Panc1 (cell line): ENCODE measurements around the gene PRR35. TPM values are rescaled to one million over a fixed set of nuclear protein-coding genes. Genes with fewer than 3 reads are reported as not detected.

ENCODE experiments used
- ATAC-seq: fragments of 200-7000 bp; cut with Tn5 transposase; 2 replicates; pipeline ENCODE4 v1.9.1; 2020; ENCODE audit warnings: mild to moderate bottlenecking, moderate library complexity
- BruUV-seq: library from RNA; stranded (reverse); fragments of 400-500 nt; replicated peaks from 2 replicates; lab custom pipeline; 2021; lab: Mats Ljungman, UMichigan
- CTCF ChIA-PET: fragments of 300-600 bp; sonication (Branson Sonifier 250); formaldehyde crosslinking; loops from one replicate; lab custom pipeline; 2022; ENCODE audit warnings: antibody characterized with exemption; lab: Charles Lee
- POLR2A ChIA-PET: fragments of 300-600 bp; sonication (Branson Sonifier 250); formaldehyde crosslinking; loops from one replicate; lab custom pipeline; 2022; ENCODE audit warnings: antibody characterized with exemption; lab: Charles Lee
- DNase-seq: peaks from one replicate; pipeline ENCODE4 v3.0.0-alpha.2; 2010; ENCODE audit warnings: low read depth, low spot score
- H3K27ac ChIP-seq: 2 replicates; pipeline ENCODE4 v1.5.1; 2011; ENCODE audit warnings: mild to moderate bottlenecking, low read length, inconsistent platforms
- H3K27me3 ChIP-seq: fragments of 200-500 bp; sonication (Bioruptor generic); 2 replicates; pipeline ENCODE4 v1.6.0; 2014; ENCODE audit warnings: low read length, inconsistent platforms; ENCODE audit not compliant: control insufficient read depth, insufficient read depth
- H3K36me3 ChIP-seq: fragments of 200-500 bp; sonication (Bioruptor generic); 2 replicates; pipeline ENCODE4 v1.5.1; 2014; ENCODE audit warnings: inconsistent platforms, mild to moderate bottlenecking, low read length, moderate library complexity; ENCODE audit not compliant: control insufficient read depth, insufficient read depth
- H3K4me1 ChIP-seq: 2 replicates; pipeline ENCODE4 v1.5.1; 2011; ENCODE audit warnings: inconsistent platforms, mild to moderate bottlenecking, low read length, moderate library complexity; ENCODE audit not compliant: control insufficient read depth, insufficient read depth
- H3K4me3 ChIP-seq, 2 experiments: 2 replicates each; pipeline ENCODE4 v1.5.1; 2011 to 2012; ENCODE audit warnings: low read depth in 2 of 2, low read length in 2 of 2, mild to moderate bottlenecking in 2 of 2, inconsistent platforms in 1 of 2, moderate library complexity in 1 of 2
- H3K9me3 ChIP-seq: fragments of 200-500 bp; sonication (Bioruptor generic); 2 replicates; pipeline ENCODE4 v1.5.1; 2014; ENCODE audit warnings: low read depth, mild to moderate bottlenecking, inconsistent platforms, low read length, moderate library complexity; ENCODE audit not compliant: control insufficient read depth, insufficient read depth
- CTCF ChIP-seq: fragments of 450-650 bp; IDR thresholded peaks from 2 replicates; pipeline ENCODE4 v1.5.1; 2017; ENCODE audit warnings: mild to moderate bottlenecking
- POLR2AphosphoS5 ChIP-seq: IDR thresholded peaks from 2 replicates; pipeline ENCODE4 v1.6.1; 2012; ENCODE audit warnings: mild to moderate bottlenecking, low read depth, low read length, moderate library complexity
- REST ChIP-seq, 2 experiments: IDR thresholded peaks; 2 replicates each; pipeline ENCODE4 v1.6.1; 2011 to 2012; ENCODE audit warnings: low read depth in 2 of 2, control low read depth in 1 of 2, low read length in 1 of 2, mild to moderate bottlenecking in 1 of 2, moderate library complexity in 1 of 2; ENCODE audit not compliant: insufficient read depth in 1 of 2
- SIN3A ChIP-seq: IDR thresholded peaks from 2 replicates; pipeline ENCODE4 v1.6.1; 2012; ENCODE audit warnings: low read depth, mild to moderate bottlenecking, low read length, moderate library complexity, borderline replicate concordance; ENCODE audit not compliant: insufficient read depth
- TCF7L2 ChIP-seq: IDR thresholded peaks from 2 replicates; pipeline ENCODE4 v1.6.1; 2011; ENCODE audit warnings: mild to moderate bottlenecking, low read depth, low read length, inconsistent platforms
- in situ Hi-C: cut with HindIII; loops from 2 replicates; pipeline ENCODE4 v1.10.0; 2016; ENCODE audit warnings: low sequenced_read_pairs, low pct_unique_long_range_greater_than_20kb
- intact Hi-C: fragments of 100-400 bp; cut with micrococcal nuclease; formaldehyde crosslinking; loops from one replicate; pipeline ENCODE4 v1.10.0; 2022; ENCODE audit not compliant: unreplicated experiment
- total RNA-seq: library from RNA; stranded (reverse); gene quantifications from one replicate; pipeline ENCODE4 v1.2.1, GENCODE V29; 2021; ENCODE audit not compliant: unreplicated experiment

Gene PRR35
- total RNA-seq, 1 experiment from 2014 or later = 2.2 TPM

- Histone ChIP-seq H3K27me3 (no peaks in the 10 kb centered on the region), H3K9me3 (no peaks in the 10 kb centered on the region), H3K4me1 (no peaks in the 10 kb centered on the region), H3K4me3 (no peak overlapping the region), H3K27ac (no peak overlapping the region), H3K36me3 (no peaks in the 10 kb centered on the region; the same call in 1 of the 2 replicates)
- intact Hi-C loops = no loop called here
- CTCF ChIA-PET = no interaction called here
- POLR2A ChIA-PET = no interaction called here
- BruUV-seq = no TSS peak
- in situ Hi-C loops = no loop called here
- TF ChIP-seq SIN3A (no peak), CTCF (no peak), TCF7L2 (no peak), POLR2AphosphoS5 (no peak), REST (IDR thresholded peaks at IDR 0.05; ENCODE audit: insufficient read depth in 1 of 2, low read depth in 2 of 2, low read length in 1 of 2) (no peak)
- no peak for DNase-seq
- no peak for ATAC-seq
These were observed 46.2 kb upstream of the PRR35 start for GRCh38 chr16:513950-514349.

- POLR2A ChIA-PET = no interaction called here
- Histone ChIP-seq H3K27me3 (no peaks in the 10 kb centered on the region), H3K4me3 (no peak overlapping the region), H3K27ac (no peak overlapping the region), H3K9me3 (no peaks in the 10 kb centered on the region), H3K36me3 (no peaks in the 10 kb centered on the region; the same call in 1 of the 2 replicates), H3K4me1 (no peaks in the 10 kb centered on the region)
- BruUV-seq = no TSS peak
- TF ChIP-seq TCF7L2 = no peak
- no peak for TF ChIP-seq POLR2AphosphoS5
- TF ChIP-seq CTCF = no peak
- no peak for TF ChIP-seq REST (IDR thresholded peaks at IDR 0.05; ENCODE audit: insufficient read depth in 1 of 2, low read depth in 2 of 2, low read length in 1 of 2)
- no peak for TF ChIP-seq SIN3A
- CTCF ChIA-PET = no interaction called here
- ATAC-seq = no peak
- intact Hi-C loops = no loop called here
- no peak for DNase-seq
- in situ Hi-C loops = no loop called here
These were observed 44.8 kb upstream of the PRR35 start for GRCh38 chr16:515175-515938.
